Adrenal gland (tissue), 5 donors: ENCODE measurements around the gene TMEM43.

Source experiments
- CTCF ChIP-seq, 6 experiments: fragments of 450-650 bp in 4 of 6; fragments of 200-600 bp in 2 of 6; sonication (generic) in 1 of 6; IDR thresholded peaks; 1 replicate in 5 of 6; 2 replicates in 1 of 6; pipeline versions ENCODE4 v1.5.1 to v1.8.0; 2016 to 2021; ENCODE audit warnings: antibody characterized with exemption in 6 of 6, mild to moderate bottlenecking in 2 of 6, moderate library complexity in 1 of 6
- POLR2A ChIP-seq, 2 donors: fragments of 450-650 bp; IDR thresholded peaks; one replicate each; pipeline ENCODE4 v1.6.1; 2017; ENCODE audit warnings: antibody characterized with exemption in 2 of 2, mild to moderate bottlenecking in 2 of 2, moderate library complexity in 1 of 2
- donor health status: DM: no; HTN: no; CAD: no.

- TF ChIP-seq POLR2A (IDR thresholded peaks at IDR 0.05) = no peak
- no peak for TF ChIP-seq CTCF (IDR thresholded peaks at IDR 0.05)
These were observed 27.0 kb upstream of the TMEM43 start for GRCh38 chr3:14097616-14098391.
